Cardiac muscle cell (in vitro differentiated cells and primary cell): ENCODE data around the gene TTC28. TPM values are rescaled to one million over a fixed set of nuclear protein-coding genes. Genes with fewer than 3 reads are reported as not detected.

ENCODE experiments used
- DNase-seq, 2 donors: peaks; one replicate each; pipeline versions ENCODE4 v3.0.0 to v3.0.0-alpha.2; 2010 to 2017; ENCODE audit warnings: low read depth in 1 of 2, low spot score in 1 of 2
- H3K27ac ChIP-seq: fragments of 200-600 bp; sonication (generic); 2 replicates; pipeline ENCODE4 v1.5.1; 2016
- H3K27me3 ChIP-seq: fragments of 200-600 bp; sonication (generic); 2 replicates; pipeline ENCODE4 v1.6.0; 2016; ENCODE audit warnings: control low read depth
- H3K36me3 ChIP-seq: fragments of 200-600 bp; sonication (generic); 2 replicates; pipeline ENCODE4 v1.5.1; 2016; ENCODE audit warnings: control low read depth
- H3K4me1 ChIP-seq: fragments of 200-600 bp; sonication (generic); 2 replicates; pipeline ENCODE4 v1.8.1; 2017; ENCODE audit warnings: low read depth, mild to moderate bottlenecking, mixed run types
- H3K4me3 ChIP-seq: fragments of 200-600 bp; sonication (generic); 2 replicates; pipeline ENCODE4 v1.5.1; 2016; ENCODE audit warnings: mild to moderate bottlenecking
- H3K9me3 ChIP-seq: fragments of 200-600 bp; sonication (generic); 2 replicates; pipeline ENCODE4 v1.5.1; 2017; ENCODE audit warnings: low read depth, mild to moderate bottlenecking, control low read depth
- polyA plus RNA-seq: library from polyadenylated mRNA; unstranded; fragments of >200 nt; fragmentation: Nextera tagmentation; extraction: Ambion mirVana; gene quantifications from 2 replicates; pipeline ENCODE4 v1.2.1, GENCODE V29; 2016
- total RNA-seq: library from RNA; depleted of rRNA; stranded (reverse); fragments of >200 nt; gene quantifications from 2 replicates; pipeline ENCODE4 v1.2.3, GENCODE V29; 2016
- TF ChIP-seq, protein P1 (sequence below): IDR thresholded peaks from 2 replicates; pipeline ENCODE4 v1.5.1; 2012; ENCODE audit warnings: low read depth, mild to moderate bottlenecking, low read length

Gene TTC28
- total and polyA plus RNA-seq, 2 experiments from 2014 or later, result 27.3 to 109 TPM

DNA sequence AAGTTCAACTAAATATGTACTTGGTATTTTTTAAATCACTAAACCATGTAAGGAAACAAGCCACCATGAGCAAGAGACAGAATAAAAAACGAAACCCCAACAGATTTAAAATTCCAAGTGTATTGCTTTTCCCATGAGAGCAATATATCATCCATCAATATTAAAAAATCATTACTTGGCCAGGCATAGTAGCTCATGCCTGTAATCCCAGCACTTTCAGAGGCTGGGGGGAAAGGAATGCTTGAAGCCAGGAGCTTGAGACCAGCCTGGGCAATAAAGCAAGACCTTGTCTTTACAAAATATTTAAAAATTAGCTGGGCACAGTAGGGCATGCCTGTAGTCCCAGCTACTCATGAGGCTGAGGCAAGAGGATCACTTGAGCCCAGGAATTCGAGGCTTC, 190.8 kb downstream of the TTC28 start:
- DNase-seq, result no peak
- H3K4me3 ChIP-seq, result no peak overlapping the region

GRCh38 chr22:28484662-28485061, 195.0 kb downstream of the TTC28 start:
- TF ChIP-seq, protein P1, sequence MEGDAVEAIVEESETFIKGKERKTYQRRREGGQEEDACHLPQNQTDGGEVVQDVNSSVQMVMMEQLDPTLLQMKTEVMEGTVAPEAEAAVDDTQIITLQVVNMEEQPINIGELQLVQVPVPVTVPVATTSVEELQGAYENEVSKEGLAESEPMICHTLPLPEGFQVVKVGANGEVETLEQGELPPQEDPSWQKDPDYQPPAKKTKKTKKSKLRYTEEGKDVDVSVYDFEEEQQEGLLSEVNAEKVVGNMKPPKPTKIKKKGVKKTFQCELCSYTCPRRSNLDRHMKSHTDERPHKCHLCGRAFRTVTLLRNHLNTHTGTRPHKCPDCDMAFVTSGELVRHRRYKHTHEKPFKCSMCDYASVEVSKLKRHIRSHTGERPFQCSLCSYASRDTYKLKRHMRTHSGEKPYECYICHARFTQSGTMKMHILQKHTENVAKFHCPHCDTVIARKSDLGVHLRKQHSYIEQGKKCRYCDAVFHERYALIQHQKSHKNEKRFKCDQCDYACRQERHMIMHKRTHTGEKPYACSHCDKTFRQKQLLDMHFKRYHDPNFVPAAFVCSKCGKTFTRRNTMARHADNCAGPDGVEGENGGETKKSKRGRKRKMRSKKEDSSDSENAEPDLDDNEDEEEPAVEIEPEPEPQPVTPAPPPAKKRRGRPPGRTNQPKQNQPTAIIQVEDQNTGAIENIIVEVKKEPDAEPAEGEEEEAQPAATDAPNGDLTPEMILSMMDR, result no peak
- no peak overlapping the region for H3K27ac ChIP-seq
- no peaks in the 10 kb centered on the region for H3K36me3 ChIP-seq
- no peaks in the 10 kb centered on the region for H3K27me3 ChIP-seq
- no peak overlapping the region for H3K4me3 ChIP-seq
- H3K4me1 ChIP-seq, result peaks cover 10% of the 10 kb centered on the region
- DNase-seq, result no peak
- H3K9me3 ChIP-seq, result no peaks in the 10 kb centered on the region

More for the DNA sequence above, 190.8 kb downstream of the TTC28 start:
- TF ChIP-seq, protein P1, result no peak
- Histone ChIP-seq H3K27ac (no peak overlapping the region), H3K36me3 (no peaks in the 10 kb centered on the region), H3K9me3 (no peaks in the 10 kb centered on the region), H3K4me1 (no peaks in the 10 kb centered on the region), H3K27me3 (no peaks in the 10 kb centered on the region)

- H3K36me3 ChIP-seq, result no peaks in the 10 kb centered on the region
- no peak overlapping the region for H3K27ac ChIP-seq
- no peaks in the 10 kb centered on the region for H3K9me3 ChIP-seq
- no peaks in the 10 kb centered on the region for H3K27me3 ChIP-seq
- no peak for DNase-seq
- TF ChIP-seq, protein P1, result no peak
- peaks cover 10% of the 10 kb centered on the region for H3K4me1 ChIP-seq
- no peak overlapping the region for H3K4me3 ChIP-seq
Measured at GRCh38 chr22:28481725-28482124, 197.9 kb downstream of the TTC28 start.

GRCh38 chr22:28480000-28480715, 199.5 kb downstream of the TTC28 start:
- TF ChIP-seq, protein P1, result no peak
- Histone ChIP-seq H3K4me1 (peaks cover 10% of the 10 kb centered on the region), H3K36me3 (no peaks in the 10 kb centered on the region), H3K4me3 (no peak overlapping the region), H3K27me3 (no peaks in the 10 kb centered on the region), H3K9me3 (no peaks in the 10 kb centered on the region), H3K27ac (peak overlapping the region; percentile 21)
- DNase-seq, result no peak

- H3K27ac ChIP-seq, result no peak overlapping the region
- peaks cover 10% of the 10 kb centered on the region for H3K4me1 ChIP-seq
- H3K4me3 ChIP-seq, result no peak overlapping the region
- H3K36me3 ChIP-seq, result no peaks in the 10 kb centered on the region
- DNase-seq, result no peak
- no peaks in the 10 kb centered on the region for H3K27me3 ChIP-seq
- no peaks in the 10 kb centered on the region for H3K9me3 ChIP-seq
- TF ChIP-seq, protein P1, result no peak
Measured at GRCh38 chr22:28478564-28478963, 201.1 kb downstream of the TTC28 start.
